ENCODE data around the gene NANP. TPM values are rescaled to one million over a fixed set of nuclear protein-coding genes. Genes with fewer than 3 reads are reported as not detected.

The NANP gene
- polyA plus RNA-seq, 2 of the 4 experiments (the other 2 are of a cell fraction) = 11.2 to 11.4 TPM

DNA sequence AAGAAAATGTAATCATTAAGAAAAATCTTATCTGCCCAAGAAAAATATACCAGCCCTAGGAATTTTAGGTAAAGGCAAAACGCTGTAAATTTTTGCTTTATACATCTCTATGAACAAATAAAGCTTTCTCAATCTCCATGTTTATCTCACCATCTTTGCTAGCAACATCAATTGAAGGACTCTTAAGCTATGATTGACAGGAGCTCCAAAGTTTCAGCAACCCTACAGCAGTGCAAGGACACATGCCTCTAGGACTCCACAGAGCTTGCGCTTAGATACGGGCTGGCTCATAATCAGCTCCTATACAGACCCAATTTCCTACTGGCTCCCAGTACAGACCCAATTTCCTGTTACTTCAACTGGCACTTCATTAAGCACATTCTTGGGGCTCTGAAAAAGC is 4.3 kb downstream of the NANP start:
- no peak for FAIRE-seq
- H3K4me1 ChIP-seq = peaks cover 11% of the 10 kb centered on the region; the same call in 2 of the 3 replicates
- ATAC-seq = no peak
- WGBS (ENCODE audit: missing lambda C conversion rate) = 90% methylated on average over 3 of the region's 3 CpGs
- H3K9me3 ChIP-seq = no peaks in the 10 kb centered on the region
- CTCF ChIA-PET = interaction anchor here (1.4 to 1.6 kb wide), 2 partner anchors 9 to 79 kb away, joined by 3 to 4 read pairs; no protein-coding TSS in a partner anchor
- POLR2A ChIA-PET = no interaction called here
- no peak overlapping the region for H3K4me2 ChIP-seq
- no peak overlapping the region for H3K4me3 ChIP-seq
- TF ChIP-seq RNF2 (IDR thresholded peaks at IDR 0.05; ENCODE audit: borderline replicate concordance, low read depth) = no peak
- no peak for TF ChIP-seq NR3C1 (IDR thresholded peaks at IDR 0.05)
- no peak overlapping the region for H3K27ac ChIP-seq
- no peak for DNase-seq (ENCODE audit: low read depth in 1 of 2, low spot score in 1 of 2)

DNA sequence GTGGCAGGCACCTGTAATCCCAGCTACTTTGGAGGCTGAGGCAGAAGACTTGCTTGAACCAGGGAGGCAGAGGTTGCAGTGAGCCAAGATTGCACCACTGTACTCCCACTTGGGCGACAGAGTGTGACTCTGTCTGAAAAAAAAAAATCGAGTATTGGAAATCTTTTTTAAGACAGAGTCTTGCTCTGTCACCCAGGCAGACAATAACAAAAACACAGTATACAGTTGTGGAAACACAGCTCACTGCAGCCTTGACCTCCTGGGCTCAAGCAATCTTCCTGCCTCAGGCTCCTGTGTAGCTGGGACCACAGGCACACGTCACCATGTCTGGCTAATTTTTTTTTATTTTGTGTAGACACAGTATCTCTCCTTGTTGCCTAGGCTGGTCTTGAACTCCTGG is 15.0 kb downstream of the NANP start:
- no peak for FAIRE-seq
- ATAC-seq = no peak
- H3K4me2 ChIP-seq = no peak overlapping the region
- DNase-seq (ENCODE audit: low read depth in 1 of 2, low spot score in 1 of 2) = no peak
- no peak overlapping the region for H3K27ac ChIP-seq
- no peak overlapping the region for H3K4me3 ChIP-seq
- ChIA-PET POLR2A (no interaction called here), CTCF (interaction anchor here (0.7 kb wide), 1 partner anchor 24 kb away, joined by 3 read pairs; no protein-coding TSS in a partner anchor)
- H3K9me3 ChIP-seq = no peaks in the 10 kb centered on the region
- 75% methylated on average over 3 of the region's 3 CpGs for WGBS (ENCODE audit: missing lambda C conversion rate)
- no peak for TF ChIP-seq ESRRA (IDR thresholded peaks at IDR 0.05; ENCODE audit: borderline replicate concordance, low read length)
- TF ChIP-seq EHMT2 (IDR thresholded peaks at IDR 0.05; ENCODE audit: low read depth) = no peak
- TF ChIP-seq PBX3 (IDR thresholded peaks at IDR 0.05) = no peak
- TF ChIP-seq MAFK (IDR thresholded peaks at IDR 0.05; ENCODE audit: partially characterized antibody) = no peak
- TF ChIP-seq, protein P1, sequence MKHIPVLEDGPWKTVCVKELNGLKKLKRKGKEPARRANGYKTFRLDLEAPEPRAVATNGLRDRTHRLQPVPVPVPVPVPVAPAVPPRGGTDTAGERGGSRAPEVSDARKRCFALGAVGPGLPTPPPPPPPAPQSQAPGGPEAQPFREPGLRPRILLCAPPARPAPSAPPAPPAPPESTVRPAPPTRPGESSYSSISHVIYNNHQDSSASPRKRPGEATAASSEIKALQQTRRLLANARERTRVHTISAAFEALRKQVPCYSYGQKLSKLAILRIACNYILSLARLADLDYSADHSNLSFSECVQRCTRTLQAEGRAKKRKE (CRISPR knock-in tag; IDR thresholded peaks at IDR 0.05; ENCODE audit: low read depth) = no peak
- no peak for TF ChIP-seq KDM1A (IDR thresholded peaks at IDR 0.05; ENCODE audit: low read depth)
- TF ChIP-seq RAD21 (conservative IDR thresholded peaks at IDR 0.05 in 1 of 2, IDR thresholded peaks at IDR 0.05 in 1 of 2) = no peak
- H3K4me1 ChIP-seq = no peaks in the 10 kb centered on the region

DNA sequence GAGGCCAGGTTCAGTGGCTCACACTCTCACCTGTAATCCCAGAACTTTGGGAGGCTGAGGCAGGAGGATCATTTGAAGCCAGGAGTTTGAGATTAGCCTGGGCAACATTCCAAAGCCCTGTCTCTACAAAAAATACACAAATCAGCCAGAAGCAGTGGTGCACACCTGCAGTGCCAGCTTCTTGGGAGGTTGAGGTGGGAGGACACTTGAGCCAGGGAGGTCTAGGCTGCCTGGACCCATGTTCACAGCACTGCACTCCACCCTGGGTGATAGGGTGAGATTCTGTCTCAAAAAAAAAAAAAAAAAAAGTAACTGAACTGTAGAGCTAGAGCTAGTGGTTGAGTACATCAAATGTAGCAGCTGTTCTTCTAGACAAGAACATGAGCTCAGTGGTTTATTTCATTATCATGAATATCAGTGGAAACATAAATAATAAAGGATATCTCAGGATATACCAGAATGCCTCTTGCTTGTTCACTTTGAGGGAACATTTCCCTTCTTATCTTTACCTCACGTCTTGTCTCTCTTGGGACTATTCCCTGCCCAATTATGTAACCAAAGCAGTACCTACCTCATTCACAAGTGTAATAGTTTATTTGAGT is 17.6 kb downstream of the NANP start:
- no peak overlapping the region for H3K4me3 ChIP-seq
- H3K4me2 ChIP-seq = no peak overlapping the region
- ChIA-PET CTCF (interaction anchor here (0.6 to 1.2 kb wide), 2 partner anchors 31 to 169 kb away, joined by 3 to 4 read pairs; no protein-coding TSS in a partner anchor), POLR2A (interaction anchor here (1.0 kb wide), 1 partner anchor 21 kb away, joined by 3 read pairs; the partner anchor contains the start of gene NINL)
- no peaks in the 10 kb centered on the region for H3K9me3 ChIP-seq
- no peaks in the 10 kb centered on the region for H3K4me1 ChIP-seq
- FAIRE-seq (no peak), DNase-seq (ENCODE audit: low read depth in 1 of 2, low spot score in 1 of 2) (no peak), ATAC-seq (no peak)
- no peak overlapping the region for H3K27ac ChIP-seq
- no peak for TF ChIP-seq RCOR1 (IDR thresholded peaks at IDR 0.05; ENCODE audit: low read depth, low read length)
- no peak for TF ChIP-seq EHF (CRISPR knock-in tag; IDR thresholded peaks at IDR 0.05)
- TF ChIP-seq MAFK (IDR thresholded peaks at IDR 0.05; ENCODE audit: partially characterized antibody) = no peak
- no peak for TF ChIP-seq NFE2L2 (conservative IDR thresholded peaks at IDR 0.05; ENCODE audit: low read length)
- TF ChIP-seq HOXA7 (CRISPR knock-in tag; IDR thresholded peaks at IDR 0.05) = no peak
- no peak for TF ChIP-seq ZC3H11A (IDR thresholded peaks at IDR 0.05)
- no peak for TF ChIP-seq MAZ (IDR thresholded peaks at IDR 0.05; ENCODE audit: borderline replicate concordance, low read depth, low read length)
- TF ChIP-seq RAD21 (conservative IDR thresholded peaks at IDR 0.05 in 1 of 2, IDR thresholded peaks at IDR 0.05 in 1 of 2) = no peak
- TF ChIP-seq FOSB (CRISPR knock-in tag; IDR thresholded peaks at IDR 0.05) = no peak
- 87% methylated on average over 1 of the region's 1 CpG for WGBS (ENCODE audit: missing lambda C conversion rate)

DNA sequence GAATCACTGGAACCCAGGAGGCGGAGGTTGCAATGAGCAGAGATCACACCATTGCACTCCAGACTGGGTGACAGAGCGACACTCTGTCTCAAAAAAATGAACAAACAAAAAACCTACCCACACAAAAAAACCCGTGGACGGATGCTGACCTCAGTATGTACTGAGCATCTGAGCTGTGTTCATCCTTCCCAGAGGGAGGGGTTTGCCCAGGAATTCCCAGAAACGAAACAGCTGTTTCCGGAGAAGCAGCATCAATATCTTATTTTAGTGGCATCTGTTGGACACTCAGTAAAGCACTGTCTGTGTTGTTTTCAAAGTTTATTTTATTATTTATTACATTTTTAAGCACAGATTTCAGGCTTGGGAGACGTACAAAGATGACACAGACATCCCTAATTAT is 18.7 kb downstream of the NANP start:
- CTCF ChIA-PET = interaction anchor here (1.2 kb wide), 1 partner anchor 168 kb away, joined by 3 read pairs; no protein-coding TSS in a partner anchor
- ATAC-seq (no peak), DNase-seq (ENCODE audit: low read depth in 1 of 2, low spot score in 1 of 2) (no peak), FAIRE-seq (no peak)
- Histone ChIP-seq H3K4me3 (no peak overlapping the region), H3K9me3 (no peaks in the 10 kb centered on the region), H3K4me2 (no peak overlapping the region), H3K27ac (no peak overlapping the region), H3K4me1 (no peaks in the 10 kb centered on the region)
- POLR2A ChIA-PET = no interaction called here
- TF ChIP-seq HOXB13 (CRISPR knock-in tag; IDR thresholded peaks at IDR 0.05; ENCODE audit: low read depth) = no peak
- TF ChIP-seq RCOR1 (IDR thresholded peaks at IDR 0.05; ENCODE audit: low read depth, low read length) = no peak
- no peak for TF ChIP-seq RNF2 (IDR thresholded peaks at IDR 0.05; ENCODE audit: borderline replicate concordance, low read depth)
- TF ChIP-seq, protein P2, sequence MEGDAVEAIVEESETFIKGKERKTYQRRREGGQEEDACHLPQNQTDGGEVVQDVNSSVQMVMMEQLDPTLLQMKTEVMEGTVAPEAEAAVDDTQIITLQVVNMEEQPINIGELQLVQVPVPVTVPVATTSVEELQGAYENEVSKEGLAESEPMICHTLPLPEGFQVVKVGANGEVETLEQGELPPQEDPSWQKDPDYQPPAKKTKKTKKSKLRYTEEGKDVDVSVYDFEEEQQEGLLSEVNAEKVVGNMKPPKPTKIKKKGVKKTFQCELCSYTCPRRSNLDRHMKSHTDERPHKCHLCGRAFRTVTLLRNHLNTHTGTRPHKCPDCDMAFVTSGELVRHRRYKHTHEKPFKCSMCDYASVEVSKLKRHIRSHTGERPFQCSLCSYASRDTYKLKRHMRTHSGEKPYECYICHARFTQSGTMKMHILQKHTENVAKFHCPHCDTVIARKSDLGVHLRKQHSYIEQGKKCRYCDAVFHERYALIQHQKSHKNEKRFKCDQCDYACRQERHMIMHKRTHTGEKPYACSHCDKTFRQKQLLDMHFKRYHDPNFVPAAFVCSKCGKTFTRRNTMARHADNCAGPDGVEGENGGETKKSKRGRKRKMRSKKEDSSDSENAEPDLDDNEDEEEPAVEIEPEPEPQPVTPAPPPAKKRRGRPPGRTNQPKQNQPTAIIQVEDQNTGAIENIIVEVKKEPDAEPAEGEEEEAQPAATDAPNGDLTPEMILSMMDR (IDR thresholded peaks at IDR 0.05) = no peak
- TF ChIP-seq HOXA7 (CRISPR knock-in tag; IDR thresholded peaks at IDR 0.05) = no peak
- no peak for TF ChIP-seq EP300 (IDR thresholded peaks at IDR 0.05)
- TF ChIP-seq, protein P3, sequence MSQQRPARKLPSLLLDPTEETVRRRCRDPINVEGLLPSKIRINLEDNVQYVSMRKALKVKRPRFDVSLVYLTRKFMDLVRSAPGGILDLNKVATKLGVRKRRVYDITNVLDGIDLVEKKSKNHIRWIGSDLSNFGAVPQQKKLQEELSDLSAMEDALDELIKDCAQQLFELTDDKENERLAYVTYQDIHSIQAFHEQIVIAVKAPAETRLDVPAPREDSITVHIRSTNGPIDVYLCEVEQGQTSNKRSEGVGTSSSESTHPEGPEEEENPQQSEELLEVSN (IDR thresholded peaks at IDR 0.05; ENCODE audit: borderline replicate concordance, low read depth) = no peak
- no peak for TF ChIP-seq CBX2 (IDR thresholded peaks at IDR 0.05; ENCODE audit: borderline replicate concordance, low read depth)
- no peak for TF ChIP-seq ESRRA (IDR thresholded peaks at IDR 0.05; ENCODE audit: borderline replicate concordance, low read length)
- no peak for TF ChIP-seq HES2 (IDR thresholded peaks at IDR 0.05)
- TF ChIP-seq CHD4 (IDR thresholded peaks at IDR 0.05; ENCODE audit: borderline replicate concordance) = no peak
- no peak for TF ChIP-seq GATA3 (IDR thresholded peaks at IDR 0.05; ENCODE audit: borderline replicate concordance)
- 75% methylated on average over 7 of the region's 7 CpGs for WGBS (ENCODE audit: missing lambda C conversion rate)
